Left ventricle myocardium inferior (tissue), 1 donor: ENCODE results near the gene ZNF653. TPM values are rescaled to one million over a fixed set of nuclear protein-coding genes. Genes with fewer than 3 reads are reported as not detected.
A peak's percentile ranks its signal among the peaks of the same experiment; 100 is the strongest.

Experiments used
- DNase-seq: peaks from one replicate; pipeline ENCODE4 v3.0.0-alpha.2; 2020
- H3K27ac ChIP-seq: fragments of 200-600 bp; replicated peaks from 2 replicates; pipeline ENCODE4 v1.8.0; 2021
- H3K27me3 ChIP-seq: fragments of 200-600 bp; 2 replicates; pipeline ENCODE4 v1.8.0; 2021; ENCODE audit warnings: low read depth
- H3K36me3 ChIP-seq: fragments of 200-600 bp; 2 replicates; pipeline ENCODE4 v1.8.0; 2021
- H3K4me1 ChIP-seq: fragments of 200-600 bp; 2 replicates; pipeline ENCODE4 v1.8.0; 2021
- H3K4me3 ChIP-seq: fragments of 200-600 bp; 2 replicates; pipeline ENCODE4 v1.8.0; 2021; ENCODE audit warnings: mild to moderate bottlenecking, moderate library complexity
- H3K9me3 ChIP-seq: fragments of 200-600 bp; replicated peaks from 2 replicates; pipeline ENCODE4 v1.8.0; 2021
- intact Hi-C: fragments of 100-400 bp; cut with micrococcal nuclease; formaldehyde crosslinking; loops from one replicate; pipeline ENCODE4 v1.11.0; 2022
- long read RNA-seq: library from polyadenylated mRNA; unstranded; transcript quantifications from one replicate; pipeline ENCODE4 v2.0.0, GENCODE V29; 2021
- total RNA-seq: library from RNA; stranded (reverse); fragmentation: NEBNext Ultra II Directional; extraction: Animal tissue kit (Norgen Biotek cat#: 25700); gene quantifications from one replicate; pipeline ENCODE4 v1.2.1, GENCODE V29; 2021
- TF ChIP-seq, protein P1 (sequence below): fragments of 200-600 bp; IDR thresholded peaks from 2 replicates; pipeline ENCODE4 v1.8.0; 2021; ENCODE audit warnings: antibody characterized with exemption, mild to moderate bottlenecking, borderline replicate concordance
- donor health status: DM: no; HTN: yes; CAD: no; lungs with severe emphysema.

The ZNF653 gene
- total RNA-seq = 4.2 TPM
- long read RNA-seq, partial matches to known transcripts = 0 of 6 reads
- long read RNA-seq, other reads (novel, unspliced or antisense) = 2 of 6 reads

DNA sequence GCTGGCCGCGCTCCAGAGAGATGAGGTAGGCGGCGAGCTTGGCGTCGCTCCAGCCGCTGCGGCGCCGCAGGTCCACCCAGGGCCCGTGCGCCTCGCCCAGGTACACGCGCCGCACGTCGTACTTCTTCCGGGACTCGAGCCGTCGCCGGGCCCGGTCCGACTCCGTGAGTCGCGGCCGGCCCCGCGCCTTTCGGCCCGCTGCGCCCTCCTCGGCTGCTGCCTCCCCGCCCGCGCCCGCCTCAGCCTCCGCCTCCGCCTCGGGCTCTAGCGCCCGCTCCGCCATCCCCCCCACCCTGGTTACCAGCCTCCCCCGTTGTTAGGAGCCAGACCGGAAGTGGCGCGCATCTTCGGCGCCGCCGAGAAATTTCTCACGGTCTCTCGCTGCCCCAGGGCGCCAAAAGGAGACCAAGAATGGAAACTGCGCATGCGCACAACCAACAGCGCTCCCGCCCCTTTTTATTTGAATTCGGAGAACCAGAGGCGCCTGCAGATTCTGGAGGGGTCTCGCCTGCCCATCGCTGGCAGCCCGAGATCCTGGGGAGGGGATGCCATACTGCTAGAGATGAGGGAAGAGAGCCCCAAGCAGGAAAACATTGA lies at the start of gene ZNF653:
Gene ZNF653, minus strand, starts transcription at position 336 of the 597 bp plus-strand sequence. Its CDS starts 53 bp downstream, at position 283.
- H3K27ac ChIP-seq = peak within 1 kb of the TSS; percentile 96
- H3K36me3 ChIP-seq = peaks cover 8% of the 10 kb centered on the region
- H3K4me3 ChIP-seq = peak within 1 kb of the TSS; percentile 83
- no peaks in the 10 kb centered on the region for H3K27me3 ChIP-seq
- no peaks in the 10 kb centered on the region for H3K9me3 ChIP-seq
- peaks cover 17% of the 10 kb centered on the region for H3K4me1 ChIP-seq
- intact Hi-C loops = no loop called here
- TF ChIP-seq, protein P1, sequence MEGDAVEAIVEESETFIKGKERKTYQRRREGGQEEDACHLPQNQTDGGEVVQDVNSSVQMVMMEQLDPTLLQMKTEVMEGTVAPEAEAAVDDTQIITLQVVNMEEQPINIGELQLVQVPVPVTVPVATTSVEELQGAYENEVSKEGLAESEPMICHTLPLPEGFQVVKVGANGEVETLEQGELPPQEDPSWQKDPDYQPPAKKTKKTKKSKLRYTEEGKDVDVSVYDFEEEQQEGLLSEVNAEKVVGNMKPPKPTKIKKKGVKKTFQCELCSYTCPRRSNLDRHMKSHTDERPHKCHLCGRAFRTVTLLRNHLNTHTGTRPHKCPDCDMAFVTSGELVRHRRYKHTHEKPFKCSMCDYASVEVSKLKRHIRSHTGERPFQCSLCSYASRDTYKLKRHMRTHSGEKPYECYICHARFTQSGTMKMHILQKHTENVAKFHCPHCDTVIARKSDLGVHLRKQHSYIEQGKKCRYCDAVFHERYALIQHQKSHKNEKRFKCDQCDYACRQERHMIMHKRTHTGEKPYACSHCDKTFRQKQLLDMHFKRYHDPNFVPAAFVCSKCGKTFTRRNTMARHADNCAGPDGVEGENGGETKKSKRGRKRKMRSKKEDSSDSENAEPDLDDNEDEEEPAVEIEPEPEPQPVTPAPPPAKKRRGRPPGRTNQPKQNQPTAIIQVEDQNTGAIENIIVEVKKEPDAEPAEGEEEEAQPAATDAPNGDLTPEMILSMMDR = no peak
- peak; percentile 92 for DNase-seq

DNA sequence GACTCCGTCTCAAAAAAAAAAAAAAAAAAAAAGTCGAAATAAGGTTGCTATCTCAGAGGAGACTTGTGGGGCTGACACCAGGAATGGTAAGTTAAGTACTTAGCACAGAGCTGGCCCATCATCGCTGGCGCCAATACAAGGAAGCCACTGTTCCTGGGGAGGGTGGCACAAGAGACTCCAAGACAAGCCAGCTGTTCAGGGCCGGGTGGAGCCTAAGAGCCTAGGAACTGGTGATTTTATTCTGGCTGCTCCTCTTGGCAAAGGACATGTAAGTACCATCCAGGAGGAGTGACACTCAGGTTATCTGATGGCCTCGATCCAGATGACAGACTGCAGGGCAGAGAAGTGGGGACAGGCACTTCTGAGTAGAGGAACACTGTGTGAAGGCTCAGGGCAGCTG lies 49.6 kb upstream of the ZNF653 start:
- H3K27me3 ChIP-seq = no peaks in the 10 kb centered on the region
- TF ChIP-seq, protein P1 = no peak
- no peak overlapping the region for H3K4me3 ChIP-seq
- DNase-seq = no peak
- intact Hi-C loops = no loop called here
- no peaks in the 10 kb centered on the region for H3K9me3 ChIP-seq
- peaks cover 50% of the 10 kb centered on the region for H3K4me1 ChIP-seq
- H3K36me3 ChIP-seq = peaks cover 26% of the 10 kb centered on the region
- no peak overlapping the region for H3K27ac ChIP-seq

- H3K36me3 ChIP-seq = peaks cover 26% of the 10 kb centered on the region
- no peak overlapping the region for H3K4me3 ChIP-seq
- intact Hi-C loops = no loop called here
- no peak overlapping the region for H3K27ac ChIP-seq
- peaks cover 40% of the 10 kb centered on the region for H3K4me1 ChIP-seq
- TF ChIP-seq, protein P1 = no peak
- H3K9me3 ChIP-seq = no peaks in the 10 kb centered on the region
- DNase-seq = no peak
- no peaks in the 10 kb centered on the region for H3K27me3 ChIP-seq
Measured at GRCh38 chr19:11554160-11554559, 48.5 kb upstream of the ZNF653 start.

GRCh38 chr19:11552666-11553372 lies 47.2 kb upstream of the ZNF653 start:
- peaks cover 26% of the 10 kb centered on the region for H3K36me3 ChIP-seq
- no peak for DNase-seq
- H3K4me3 ChIP-seq = no peak overlapping the region
- H3K27ac ChIP-seq = no peak overlapping the region
- intact Hi-C loops = no loop called here
- TF ChIP-seq, protein P1 = no peak
- H3K27me3 ChIP-seq = no peaks in the 10 kb centered on the region
- H3K9me3 ChIP-seq = no peaks in the 10 kb centered on the region
- H3K4me1 ChIP-seq = peaks cover 28% of the 10 kb centered on the region

DNA sequence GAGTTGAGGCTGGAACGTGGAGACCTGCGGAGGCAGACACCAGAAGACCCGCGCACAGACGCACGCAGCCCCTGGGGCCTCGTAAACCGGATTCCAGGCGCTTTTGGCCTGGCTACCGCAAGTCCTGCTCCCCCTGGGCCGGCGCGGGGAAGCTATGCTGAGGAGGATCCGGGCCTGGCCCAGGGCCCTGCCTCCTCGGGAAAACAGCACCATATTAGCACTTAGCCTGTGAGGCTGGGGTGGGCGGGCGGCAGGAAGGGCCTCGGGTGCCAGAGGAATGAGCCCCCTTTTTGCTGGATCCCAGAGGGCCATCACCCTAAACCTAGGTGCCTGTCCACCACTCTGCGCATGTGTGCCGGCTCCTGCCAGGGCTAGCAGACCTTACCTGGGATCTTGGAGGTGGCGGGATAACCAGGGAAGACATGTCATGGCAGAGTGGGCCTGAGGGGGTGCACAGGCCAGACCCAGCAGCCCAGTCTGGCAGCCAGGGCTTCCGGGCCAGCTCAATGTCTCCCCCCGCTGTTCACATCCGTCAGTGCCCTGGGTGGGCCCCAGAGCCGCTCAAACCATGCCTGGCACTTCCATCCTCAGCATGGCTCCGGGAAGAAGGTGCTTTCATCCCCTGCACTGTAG lies 46.1 kb upstream of the ZNF653 start:
- Histone ChIP-seq H3K36me3 (peaks cover 26% of the 10 kb centered on the region), H3K4me1 (peaks cover 18% of the 10 kb centered on the region)

More for the DNA sequence above, 46.1 kb upstream of the ZNF653 start:
- Histone ChIP-seq H3K4me3 (no peak overlapping the region), H3K9me3 (no peaks in the 10 kb centered on the region), H3K27ac (no peak overlapping the region), H3K27me3 (no peaks in the 10 kb centered on the region)
- intact Hi-C loops = no loop called here
- TF ChIP-seq, protein P1 = peak; percentile 35
- no peak for DNase-seq
